Sigmoid colon (tissue), 4 donors: ENCODE measurements around the gene SNX32.

Experiments
- CTCF ChIP-seq, 4 experiments: fragments of 450-650 bp in 3 of 4; fragments of 200-600 bp in 1 of 4; IDR thresholded peaks; one replicate each; pipeline ENCODE4 v1.5.1; 2016 to 2019; ENCODE audit warnings: antibody characterized with exemption in 4 of 4, mild to moderate bottlenecking in 3 of 4, moderate library complexity in 2 of 4
- EP300 ChIP-seq, 4 donors: sonication (generic); formaldehyde crosslinking; IDR thresholded peaks; one replicate each; pipeline ENCODE4 v1.6.1; 2017; ENCODE audit warnings: antibody characterized with exemption in 4 of 4
- POLR2A ChIP-seq, 2 donors: fragments of 450-650 bp; IDR thresholded peaks; one replicate each; pipeline ENCODE4 v1.6.1; 2016; ENCODE audit warnings: antibody characterized with exemption in 2 of 2, mild to moderate bottlenecking in 2 of 2, moderate library complexity in 2 of 2
- POLR2AphosphoS5 ChIP-seq, 4 donors: sonication (generic); formaldehyde crosslinking; IDR thresholded peaks; one replicate each; pipeline ENCODE4 v1.6.1; 2017; ENCODE audit warnings: antibody characterized with exemption in 4 of 4

GRCh38 chr11:65798882-65799281 is 34.9 kb upstream of the SNX32 start:
- TF ChIP-seq POLR2A (IDR thresholded peaks at IDR 0.05): no peak
- TF ChIP-seq POLR2AphosphoS5 (IDR thresholded peaks at IDR 0.05): no peak
- no peak for TF ChIP-seq CTCF (IDR thresholded peaks at IDR 0.05)
- no peak for TF ChIP-seq EP300 (IDR thresholded peaks at IDR 0.05)
